OCI-LY7 (cell line): ENCODE data around the gene CEACAM4. TPM values are rescaled to one million over a fixed set of nuclear protein-coding genes. Genes with fewer than 3 reads are reported as not detected.

Experiments
- BruUV-seq: library from RNA; stranded (reverse); fragments of 400-500 nt; replicated peaks from 2 replicates; lab custom pipeline; 2021; lab: Mats Ljungman, UMichigan
- CTCF ChIA-PET: fragments of 300-600 bp; sonication (Branson Sonifier 250); formaldehyde crosslinking; loops from one replicate; lab custom pipeline; 2022; ENCODE audit warnings: antibody characterized with exemption; ENCODE audit not compliant: unreplicated experiment; lab: Charles Lee
- POLR2A ChIA-PET: fragments of 300-600 bp; sonication (Branson Sonifier 250); formaldehyde crosslinking; loops from one replicate; lab custom pipeline; 2022; ENCODE audit warnings: antibody characterized with exemption; lab: Charles Lee
- DNase-seq: peaks from one replicate; pipeline ENCODE4 v3.0.0-alpha.2; 2015; ENCODE audit warnings: low spot score
- H2AFZ ChIP-seq: fragments of 200-600 bp; sonication (generic), shearing (Covaris generic); 2 replicates; pipeline ENCODE4 v1.6.1; 2014; ENCODE audit warnings: mild to moderate bottlenecking, antibody characterized with exemption, low read length, moderate library complexity
- H3K27ac ChIP-seq: fragments of 200-600 bp; sonication (generic); 2 replicates; pipeline ENCODE4 v1.5.1; 2014; ENCODE audit warnings: mixed run types, low read depth, mild to moderate bottlenecking, moderate library complexity, low read length, inconsistent platforms; ENCODE audit not compliant: poor library complexity, severe bottlenecking
- H3K36me3 ChIP-seq: fragments of 200-600 bp; sonication (generic); 2 replicates; pipeline ENCODE4 v1.6.1; 2014; ENCODE audit warnings: mild to moderate bottlenecking, antibody characterized with exemption, low read length, moderate library complexity, mixed read lengths; ENCODE audit not compliant: insufficient read depth
- H3K4me1 ChIP-seq: fragments of 200-600 bp; sonication (generic); 2 replicates; pipeline ENCODE4 v1.5.1; 2014; ENCODE audit warnings: mild to moderate bottlenecking, low read length; ENCODE audit not compliant: insufficient read depth, poor library complexity, severe bottlenecking
- H3K4me2 ChIP-seq: fragments of 200-600 bp; sonication (generic); 2 replicates; pipeline ENCODE4 v1.6.1; 2014; ENCODE audit warnings: mild to moderate bottlenecking, low read length
- H3K4me3 ChIP-seq: fragments of 200-600 bp; sonication (generic); 2 replicates; pipeline ENCODE4 v1.5.1; 2014; ENCODE audit warnings: mild to moderate bottlenecking, low read depth, low read length; ENCODE audit not compliant: poor library complexity, severe bottlenecking
- H3K79me2 ChIP-seq: fragments of 200-600 bp; sonication (generic); 2 replicates; pipeline ENCODE4 v1.6.1; 2016; ENCODE audit warnings: low read depth, mild to moderate bottlenecking, low read length, moderate library complexity, mixed read lengths; ENCODE audit not compliant: insufficient read depth
- H3K9me2 ChIP-seq: fragments of 200-600 bp; sonication (generic); 2 replicates; pipeline ENCODE4 v1.6.1; 2016; ENCODE audit warnings: mild to moderate bottlenecking, low read length, mixed read lengths; ENCODE audit not compliant: insufficient read depth
- H3K9me3 ChIP-seq: fragments of 200-600 bp; sonication (generic); 2 replicates; pipeline ENCODE4 v1.6.1; 2014; ENCODE audit warnings: mild to moderate bottlenecking, mixed run types, low read length, mixed read lengths
- H4K20me1 ChIP-seq: fragments of 200-600 bp; sonication (generic); 2 replicates; pipeline ENCODE4 v1.6.1; 2014; ENCODE audit warnings: mild to moderate bottlenecking, antibody characterized with exemption, low read length, moderate library complexity, mixed read lengths; ENCODE audit not compliant: insufficient read depth
- CTCF ChIP-seq: fragments of 200-600 bp; sonication (generic); conservative IDR thresholded peaks from 2 replicates; pipeline ENCODE4 v1.5.1; 2014; ENCODE audit warnings: mild to moderate bottlenecking, antibody characterized with exemption, low read length, moderate library complexity, mixed read lengths
- EZH2phosphoT487 ChIP-seq: fragments of 200-600 bp; sonication (generic); IDR thresholded peaks from 2 replicates; pipeline ENCODE4 v1.6.1; 2018; ENCODE audit warnings: low read depth, borderline replicate concordance, mild to moderate bottlenecking, mixed run types, antibody characterized with exemption, low read length, moderate library complexity, mixed read lengths
- intact Hi-C: fragments of 100-400 bp; cut with micrococcal nuclease; formaldehyde crosslinking; loops from one replicate; pipeline ENCODE4 v1.10.0; 2022; ENCODE audit not compliant: unreplicated experiment
- total RNA-seq, 2 experiments: library from RNA; depleted of rRNA in 1 of 2; stranded (reverse); fragments of >200 nt in 1 of 2; shearing (Covaris generic) in 1 of 2; gene quantifications; 2 replicates each; pipeline ENCODE4 v1.2.3, GENCODE V29; 2014 to 2022

CEACAM4 gene
- total RNA-seq, 2 experiments from 2014 or later, result not detected

GRCh38 chr19:41641879-41642485, 15.1 kb upstream of the CEACAM4 start:
- Histone ChIP-seq H3K27ac (no peak overlapping the region), H3K4me1 (no peaks in the 10 kb centered on the region), H3K9me3 (no peaks in the 10 kb centered on the region), H3K4me2 (no peak overlapping the region), H3K36me3 (no peaks in the 10 kb centered on the region), H3K4me3 (no peak overlapping the region), H3K9me2 (no peaks in the 10 kb centered on the region), H4K20me1 (no peaks in the 10 kb centered on the region), H3K79me2 (no peaks in the 10 kb centered on the region), H2AFZ (no peak overlapping the region)
- no TSS peak for BruUV-seq
- peak; percentile 97 for TF ChIP-seq CTCF
- no peak for TF ChIP-seq EZH2phosphoT487
- peak; percentile 66 for DNase-seq
- ChIA-PET CTCF (interaction anchor here (0.6 kb wide), 1 partner anchor 349 kb away, joined by 3 read pairs; no protein-coding TSS in a partner anchor), POLR2A (interaction anchor here (0.6 kb wide), 1 partner anchor 288 kb away, joined by 4 read pairs; no protein-coding TSS in a partner anchor)
- intact Hi-C loops, result loop anchor here (5.0 kb wide), 2 partner anchors 50 to 105 kb away; no protein-coding TSS in a partner anchor

GRCh38 chr19:41638641-41639081, 11.8 kb upstream of the CEACAM4 start:
- Histone ChIP-seq H3K4me2 (no peak overlapping the region), H3K4me3 (no peak overlapping the region), H3K4me1 (no peaks in the 10 kb centered on the region), H4K20me1 (no peaks in the 10 kb centered on the region), H2AFZ (no peak overlapping the region), H3K79me2 (no peaks in the 10 kb centered on the region), H3K27ac (no peak overlapping the region), H3K36me3 (no peaks in the 10 kb centered on the region), H3K9me2 (no peaks in the 10 kb centered on the region), H3K9me3 (no peaks in the 10 kb centered on the region)
- intact Hi-C loops, result no loop called here
- DNase-seq, result no peak
- CTCF ChIA-PET, result no interaction called here
- TF ChIP-seq EZH2phosphoT487, result no peak
- TF ChIP-seq CTCF, result no peak
- POLR2A ChIA-PET, result interaction anchor here (0.6 kb wide), 1 partner anchor 8 kb away, joined by 3 read pairs; no protein-coding TSS in a partner anchor
- no TSS peak for BruUV-seq

GRCh38 chr19:41637484-41637883, 10.6 kb upstream of the CEACAM4 start:
- Histone ChIP-seq H3K9me2 (no peaks in the 10 kb centered on the region), H3K79me2 (no peaks in the 10 kb centered on the region), H3K4me1 (no peaks in the 10 kb centered on the region), H4K20me1 (no peaks in the 10 kb centered on the region), H3K36me3 (no peaks in the 10 kb centered on the region), H3K4me2 (no peak overlapping the region), H3K4me3 (no peak overlapping the region), H3K9me3 (no peaks in the 10 kb centered on the region), H2AFZ (no peak overlapping the region), H3K27ac (no peak overlapping the region)
- no peak for DNase-seq
- ChIA-PET CTCF (no interaction called here), POLR2A (no interaction called here)
- intact Hi-C loops, result no loop called here
- TF ChIP-seq CTCF, result no peak
- TF ChIP-seq EZH2phosphoT487, result no peak
- BruUV-seq, result no TSS peak
